ENCODE measurements around the gene NEDD4. TPM values are rescaled to one million over a fixed set of nuclear protein-coding genes. Genes with fewer than 3 reads are reported as not detected.
"Not testable (repeated sequence)": the region's sequence is repeated elsewhere in the genome, so short reads cannot be mapped to it uniquely, and the experiment has no call there.

Gene NEDD4
- polyA plus RNA-seq, 4 donors: 5.6 to 24.0 (median 8.9) TPM

GRCh38 chr15:55884223-55884622 is 109.2 kb downstream of the NEDD4 start:
- Histone ChIP-seq H3K27me3 (ENCODE audit: control insufficient read depth in 3 of 3, insufficient read depth in 3 of 3, low read length in 3 of 3) (no peaks in the 10 kb centered on the region), H3K9me3 (ENCODE audit: control insufficient read depth in 2 of 2, insufficient read depth in 1 of 2, low read depth in 1 of 2, low read length in 1 of 2) (no peaks in the 10 kb centered on the region), H3K27ac (ENCODE audit: low read depth in 1 of 3, low read length in 2 of 3) (no peak overlapping the region), H3K36me3 (ENCODE audit: control insufficient read depth in 3 of 3, insufficient read depth in 2 of 3, low read depth in 1 of 3, low read length in 3 of 3) (peaks cover 0 to 8% (median 0%) of the 10 kb centered on the region in 3 donors), H3K4me3 (ENCODE audit: low read depth in 1 of 3, low read length in 3 of 3) (no peak overlapping the region), H3K4me1 (ENCODE audit: control insufficient read depth in 3 of 3, insufficient read depth in 2 of 3, low read depth in 1 of 3, low read length in 2 of 3) (no peaks in the 10 kb centered on the region)
- FAIRE-seq (no peak), DNase-seq (no peak)

GRCh38 chr15:55879181-55879580 is 114.2 kb downstream of the NEDD4 start:
- FAIRE-seq: no peak
- no peak for DNase-seq

GRCh38 chr15:55873024-55873720 is 120.2 kb downstream of the NEDD4 start:
- H3K9me3 ChIP-seq (ENCODE audit: control insufficient read depth in 2 of 2, insufficient read depth in 1 of 2, low read depth in 1 of 2, low read length in 1 of 2): no peaks in the 10 kb centered on the region
- FAIRE-seq: no peak
- no peak overlapping the region for H3K4me3 ChIP-seq (ENCODE audit: low read depth in 1 of 3, low read length in 3 of 3)
- H3K27ac ChIP-seq (ENCODE audit: low read depth in 1 of 3, low read length in 2 of 3): no peak overlapping the region
- WGBS, 3 donors: 65 to 75% (median 68%) methylated on average over 4 of the region's 4 CpGs
- H3K27me3 ChIP-seq (ENCODE audit: control insufficient read depth in 3 of 3, insufficient read depth in 3 of 3, low read length in 3 of 3): no peaks in the 10 kb centered on the region
- H3K4me1 ChIP-seq (ENCODE audit: control insufficient read depth in 3 of 3, insufficient read depth in 2 of 3, low read depth in 1 of 3, low read length in 2 of 3): no peaks in the 10 kb centered on the region
- no peaks in the 10 kb centered on the region for H3K36me3 ChIP-seq (ENCODE audit: control insufficient read depth in 3 of 3, insufficient read depth in 2 of 3, low read depth in 1 of 3, low read length in 3 of 3)
- DNase-seq: no peak

More at GRCh38 chr15:55879181-55879580, 114.2 kb downstream of the NEDD4 start:
- no peaks in the 10 kb centered on the region for H3K27me3 ChIP-seq (ENCODE audit: control insufficient read depth in 3 of 3, insufficient read depth in 3 of 3, low read length in 3 of 3)
- H3K4me3 ChIP-seq (ENCODE audit: low read depth in 1 of 3, low read length in 3 of 3): no peak overlapping the region
- H3K9me3 ChIP-seq (ENCODE audit: control insufficient read depth in 2 of 2, insufficient read depth in 1 of 2, low read depth in 1 of 2, low read length in 1 of 2): no peaks in the 10 kb centered on the region
- H3K36me3 ChIP-seq (ENCODE audit: control insufficient read depth in 3 of 3, insufficient read depth in 2 of 3, low read depth in 1 of 3, low read length in 3 of 3): peaks cover 0 to 8% (median 0%) of the 10 kb centered on the region in 3 donors
- H3K4me1 ChIP-seq (ENCODE audit: control insufficient read depth in 3 of 3, insufficient read depth in 2 of 3, low read depth in 1 of 3, low read length in 2 of 3): no peaks in the 10 kb centered on the region
- H3K27ac ChIP-seq (ENCODE audit: low read depth in 1 of 3, low read length in 2 of 3): no peak overlapping the region

- Histone ChIP-seq H3K4me3 (ENCODE audit: low read depth in 1 of 3, low read length in 3 of 3) (no peak overlapping the region), H3K4me1 (ENCODE audit: control insufficient read depth in 3 of 3, insufficient read depth in 2 of 3, low read depth in 1 of 3, low read length in 2 of 3) (no peaks in the 10 kb centered on the region), H3K36me3 (ENCODE audit: control insufficient read depth in 3 of 3, insufficient read depth in 2 of 3, low read depth in 1 of 3, low read length in 3 of 3) (no peaks in the 10 kb centered on the region), H3K27me3 (ENCODE audit: control insufficient read depth in 3 of 3, insufficient read depth in 3 of 3, low read length in 3 of 3) (no peaks in the 10 kb centered on the region), H3K27ac (ENCODE audit: low read depth in 1 of 3, low read length in 2 of 3) (no peak overlapping the region), H3K9me3 (ENCODE audit: control insufficient read depth in 2 of 2, insufficient read depth in 1 of 2, low read depth in 1 of 2, low read length in 1 of 2) (no peaks in the 10 kb centered on the region)
- FAIRE-seq (no peak), DNase-seq (no peak)
- WGBS, 3 donors: 73 to 86% (median 79%) methylated on average over 2 of the region's 2 CpGs
Observed at GRCh38 chr15:55872471-55872870, 120.9 kb downstream of the NEDD4 start.

DNA sequence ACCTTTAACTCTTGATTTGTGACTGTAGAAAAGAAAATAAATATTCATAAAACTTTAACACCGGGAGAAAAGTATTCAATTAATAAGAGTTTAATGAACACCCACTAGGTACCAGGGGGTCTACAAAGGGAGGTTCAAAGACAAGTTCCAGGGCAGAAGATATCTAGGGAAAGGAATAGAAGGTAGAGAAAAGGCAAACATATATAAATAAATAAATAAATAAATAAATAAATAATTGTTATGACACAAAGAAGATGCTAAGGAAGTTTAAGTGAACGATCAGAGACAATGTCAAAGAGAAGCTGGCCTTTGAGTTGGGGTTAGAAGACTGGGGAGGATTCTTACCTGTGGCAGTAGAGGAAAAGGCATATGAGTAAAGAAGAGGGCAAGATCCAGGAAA is 123.8 kb downstream of the NEDD4 start:
- no peak for DNase-seq
- WGBS, 3 donors: 70 to 96% (median 88%) methylated on average over 2 of the region's 2 CpGs

GRCh38 chr15:55868707-55869106 is 124.7 kb downstream of the NEDD4 start:
- Histone ChIP-seq H3K27me3 (ENCODE audit: control insufficient read depth in 3 of 3, insufficient read depth in 3 of 3, low read length in 3 of 3) (no peaks in the 10 kb centered on the region), H3K4me1 (ENCODE audit: control insufficient read depth in 3 of 3, insufficient read depth in 2 of 3, low read depth in 1 of 3, low read length in 2 of 3) (no peaks in the 10 kb centered on the region), H3K9me3 (ENCODE audit: control insufficient read depth in 2 of 2, insufficient read depth in 1 of 2, low read depth in 1 of 2, low read length in 1 of 2) (no peaks in the 10 kb centered on the region), H3K4me3 (ENCODE audit: low read depth in 1 of 3, low read length in 3 of 3) (no peak overlapping the region), H3K36me3 (ENCODE audit: control insufficient read depth in 3 of 3, insufficient read depth in 2 of 3, low read depth in 1 of 3, low read length in 3 of 3) (peaks cover 0 to 4% (median 0%) of the 10 kb centered on the region in 3 donors), H3K27ac (ENCODE audit: low read depth in 1 of 3, low read length in 2 of 3) (no peak overlapping the region)
- 37 to 76% (median 47%) methylated on average over 3 of the region's 3 CpGs for WGBS, 3 donors
- FAIRE-seq: no peak
- DNase-seq: no peak

More for the DNA sequence above, 123.8 kb downstream of the NEDD4 start:
- no peak for FAIRE-seq
- no peak overlapping the region for H3K4me3 ChIP-seq (ENCODE audit: low read depth in 1 of 3, low read length in 3 of 3)
- H3K4me1 ChIP-seq (ENCODE audit: control insufficient read depth in 3 of 3, insufficient read depth in 2 of 3, low read depth in 1 of 3, low read length in 2 of 3): no peaks in the 10 kb centered on the region
- no peak overlapping the region for H3K27ac ChIP-seq (ENCODE audit: low read depth in 1 of 3, low read length in 2 of 3)
- H3K9me3 ChIP-seq (ENCODE audit: control insufficient read depth in 2 of 2, insufficient read depth in 1 of 2, low read depth in 1 of 2, low read length in 1 of 2): no peaks in the 10 kb centered on the region
- no peaks in the 10 kb centered on the region for H3K27me3 ChIP-seq (ENCODE audit: control insufficient read depth in 3 of 3, insufficient read depth in 3 of 3, low read length in 3 of 3)
- peaks cover 0 to 4% (median 0%) of the 10 kb centered on the region in 3 donors for H3K36me3 ChIP-seq (ENCODE audit: control insufficient read depth in 3 of 3, insufficient read depth in 2 of 3, low read depth in 1 of 3, low read length in 3 of 3)

- H3K27ac ChIP-seq (ENCODE audit: low read depth in 1 of 3, low read length in 2 of 3); H3K27me3 ChIP-seq (ENCODE audit: control insufficient read depth in 3 of 3, insufficient read depth in 3 of 3, low read length in 3 of 3); H3K36me3 ChIP-seq (ENCODE audit: control insufficient read depth in 3 of 3, insufficient read depth in 2 of 3, low read depth in 1 of 3, low read length in 3 of 3); FAIRE-seq; H3K4me1 ChIP-seq (ENCODE audit: control insufficient read depth in 3 of 3, insufficient read depth in 2 of 3, low read depth in 1 of 3, low read length in 2 of 3); DNase-seq; H3K9me3 ChIP-seq (ENCODE audit: control insufficient read depth in 2 of 2, insufficient read depth in 1 of 2, low read depth in 1 of 2, low read length in 1 of 2); H3K4me3 ChIP-seq (ENCODE audit: low read depth in 1 of 3, low read length in 3 of 3): not testable (repeated sequence)
- WGBS, 3 donors: 92 to 97% (median 94%) methylated on average over 4 of the region's 4 CpGs
Observed at GRCh38 chr15:55868291-55868690, 125.1 kb downstream of the NEDD4 start.

GRCh38 chr15:55863911-55864310 is 129.5 kb downstream of the NEDD4 start:
- no peak for DNase-seq
- Histone ChIP-seq H3K4me1 (ENCODE audit: control insufficient read depth in 3 of 3, insufficient read depth in 2 of 3, low read depth in 1 of 3, low read length in 2 of 3) (no peaks in the 10 kb centered on the region), H3K9me3 (ENCODE audit: control insufficient read depth in 2 of 2, insufficient read depth in 1 of 2, low read depth in 1 of 2, low read length in 1 of 2) (no peaks in the 10 kb centered on the region), H3K36me3 (ENCODE audit: control insufficient read depth in 3 of 3, insufficient read depth in 2 of 3, low read depth in 1 of 3, low read length in 3 of 3) (peaks cover 0 to 11% (median 3%) of the 10 kb centered on the region in 3 donors), H3K4me3 (ENCODE audit: low read depth in 1 of 3, low read length in 3 of 3) (no peak overlapping the region), H3K27me3 (ENCODE audit: control insufficient read depth in 3 of 3, insufficient read depth in 3 of 3, low read length in 3 of 3) (no peaks in the 10 kb centered on the region), H3K27ac (ENCODE audit: low read depth in 1 of 3, low read length in 2 of 3) (no peak overlapping the region)
- no peak for FAIRE-seq

DNA sequence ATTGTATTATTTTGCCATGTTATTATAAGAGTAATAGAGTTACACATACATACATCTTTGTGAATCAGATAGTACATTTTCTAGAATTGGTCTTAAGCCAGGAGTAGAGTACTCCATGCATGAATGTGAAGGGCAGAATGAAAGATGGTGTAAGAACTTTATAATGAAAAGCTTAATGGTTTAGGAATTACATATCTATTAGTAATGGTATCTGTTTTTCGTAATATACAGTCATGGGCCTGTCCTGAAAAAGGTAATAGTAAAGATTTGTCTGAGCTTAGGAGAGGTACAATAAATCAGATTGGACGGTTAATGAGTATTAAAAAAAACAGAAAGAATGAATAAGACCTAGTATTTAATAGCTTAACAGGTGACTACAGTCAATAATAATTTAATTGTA is 132.3 kb downstream of the NEDD4 start:
- FAIRE-seq (no peak), DNase-seq (no peak)
- Histone ChIP-seq H3K36me3 (ENCODE audit: control insufficient read depth in 3 of 3, insufficient read depth in 2 of 3, low read depth in 1 of 3, low read length in 3 of 3) (peaks cover 1 to 23% (median 5%) of the 10 kb centered on the region in 3 donors), H3K4me3 (ENCODE audit: low read depth in 1 of 3, low read length in 3 of 3) (no peak overlapping the region), H3K9me3 (ENCODE audit: control insufficient read depth in 2 of 2, insufficient read depth in 1 of 2, low read depth in 1 of 2, low read length in 1 of 2) (no peaks in the 10 kb centered on the region), H3K27me3 (ENCODE audit: control insufficient read depth in 3 of 3, insufficient read depth in 3 of 3, low read length in 3 of 3) (no peaks in the 10 kb centered on the region), H3K27ac (ENCODE audit: low read depth in 1 of 3, low read length in 2 of 3) (no peak overlapping the region), H3K4me1 (ENCODE audit: control insufficient read depth in 3 of 3, insufficient read depth in 2 of 3, low read depth in 1 of 3, low read length in 2 of 3) (no peaks in the 10 kb centered on the region)
- WGBS, 3 donors: 91 to 96% (median 94%) methylated on average over 2 of the region's 2 CpGs
